Stimulated activated CD4-positive, alpha-beta T cell treated with anti-CD3 and anti-CD28 coated beads, Interleukin-2, amount 100 ng/mL, for 4 hours (primary cell): Measurements from ENCODE around the gene OR56A1.

ENCODE experiments used
- DNase-seq: peaks from one replicate; pipeline ENCODE4 v3.0.0-alpha.2; 2020; ENCODE audit warnings: low read depth

The OR56A1 gene

DNA sequence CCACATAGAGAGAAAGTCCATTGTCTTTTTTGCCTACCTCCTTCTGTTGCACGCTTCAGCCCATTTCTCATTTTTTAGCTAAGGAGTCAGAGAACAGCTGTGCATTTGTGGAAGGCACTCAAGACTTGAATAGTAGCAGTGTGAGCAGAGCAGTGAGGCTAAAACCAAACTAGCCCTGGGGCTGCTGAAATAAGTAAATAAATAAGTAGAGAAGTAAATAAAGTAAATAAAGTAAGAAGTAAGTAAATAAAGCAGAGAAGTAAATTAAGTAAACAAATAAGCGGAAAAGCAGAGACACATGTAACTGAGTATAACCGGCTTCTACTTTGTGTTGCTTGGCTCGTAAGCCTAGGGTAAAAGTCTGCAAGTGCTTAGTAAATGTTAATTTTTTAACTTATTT lies 41.4 kb downstream of the OR56A1 start:
- no peak for DNase-seq

DNA sequence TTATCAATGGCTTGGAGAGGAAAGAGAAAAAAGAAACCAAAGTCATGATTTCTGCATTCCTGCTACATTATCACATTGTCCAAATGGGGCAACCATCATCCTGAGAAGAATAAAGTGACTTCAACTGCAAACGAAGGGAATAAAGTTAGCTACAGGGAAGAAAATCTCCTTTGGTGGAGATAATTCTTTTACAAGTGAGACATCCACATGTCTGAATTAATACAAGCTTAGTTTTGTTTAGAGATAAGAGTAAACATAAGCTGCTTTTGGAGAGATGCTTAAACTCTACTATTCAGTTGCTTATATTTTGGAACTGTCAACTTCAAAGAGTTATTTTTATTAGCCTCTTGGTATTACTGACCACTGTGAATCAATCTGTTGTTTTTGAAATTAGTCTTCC lies 43.7 kb downstream of the OR56A1 start, which contains the start of gene OR52L1:
Gene OR52L1, minus strand, starts transcription at position 101 of the 400 bp plus-strand sequence. Its CDS starts 55 bp downstream, at position 46.
- no peak for DNase-seq

DNA sequence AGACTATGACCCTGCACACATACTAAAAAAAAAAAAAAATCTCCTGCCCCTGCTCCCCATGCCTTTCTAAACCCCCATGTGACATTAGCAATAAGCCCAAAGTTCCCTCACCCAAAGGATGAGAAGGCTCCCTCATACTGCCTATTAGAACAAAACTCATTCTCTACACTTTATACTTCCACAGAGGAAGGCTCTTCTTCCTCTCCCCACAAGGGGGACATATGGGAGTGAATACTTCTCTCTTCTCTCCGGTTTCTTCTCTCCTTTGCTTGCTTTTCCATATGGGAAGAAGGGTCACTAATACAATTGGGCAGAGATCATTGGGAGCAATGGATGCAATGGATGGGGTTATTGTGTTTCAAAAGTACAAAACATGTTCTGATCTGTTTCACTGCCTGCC lies 47.1 kb downstream of the OR56A1 start:
- DNase-seq: no peak

DNA sequence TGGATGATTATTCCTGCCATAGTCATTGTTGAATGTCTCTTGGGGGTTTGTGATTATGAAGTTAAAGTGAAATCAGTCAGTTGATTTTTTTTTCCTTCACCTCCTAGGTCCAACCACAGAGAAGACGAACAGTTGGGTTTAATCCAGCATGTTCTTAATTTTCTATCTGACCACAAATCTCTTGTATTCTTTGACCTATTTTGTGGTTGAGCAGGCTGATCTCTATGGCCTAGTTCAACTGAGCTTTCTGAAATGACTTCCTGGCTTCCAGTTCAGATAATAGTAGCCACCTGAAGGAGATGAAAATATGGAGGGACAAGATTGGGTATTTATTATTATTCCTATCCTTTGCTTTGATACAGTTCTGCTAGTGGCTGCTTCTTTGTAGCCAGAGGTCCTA lies 57.0 kb downstream of the OR56A1 start:
- no peak for DNase-seq
